Stimulated activated CD8-positive, alpha-beta memory T cell treated with anti-CD3 and anti-CD28 coated beads, Interleukin-12 subunit alpha, Interleukin-12 subunit beta, amount 100 ng/mL, for 1 hour (primary cell): ENCODE data around the gene SAMD10.
"Not testable (repeated sequence)": the region's sequence is repeated elsewhere in the genome, so short reads cannot be mapped to it uniquely, and the experiment has no call there.

Experiments
- DNase-seq: peaks from one replicate; pipeline ENCODE4 v3.0.0-alpha.2; 2020; ENCODE audit warnings: low read depth

The SAMD10 gene

DNA sequence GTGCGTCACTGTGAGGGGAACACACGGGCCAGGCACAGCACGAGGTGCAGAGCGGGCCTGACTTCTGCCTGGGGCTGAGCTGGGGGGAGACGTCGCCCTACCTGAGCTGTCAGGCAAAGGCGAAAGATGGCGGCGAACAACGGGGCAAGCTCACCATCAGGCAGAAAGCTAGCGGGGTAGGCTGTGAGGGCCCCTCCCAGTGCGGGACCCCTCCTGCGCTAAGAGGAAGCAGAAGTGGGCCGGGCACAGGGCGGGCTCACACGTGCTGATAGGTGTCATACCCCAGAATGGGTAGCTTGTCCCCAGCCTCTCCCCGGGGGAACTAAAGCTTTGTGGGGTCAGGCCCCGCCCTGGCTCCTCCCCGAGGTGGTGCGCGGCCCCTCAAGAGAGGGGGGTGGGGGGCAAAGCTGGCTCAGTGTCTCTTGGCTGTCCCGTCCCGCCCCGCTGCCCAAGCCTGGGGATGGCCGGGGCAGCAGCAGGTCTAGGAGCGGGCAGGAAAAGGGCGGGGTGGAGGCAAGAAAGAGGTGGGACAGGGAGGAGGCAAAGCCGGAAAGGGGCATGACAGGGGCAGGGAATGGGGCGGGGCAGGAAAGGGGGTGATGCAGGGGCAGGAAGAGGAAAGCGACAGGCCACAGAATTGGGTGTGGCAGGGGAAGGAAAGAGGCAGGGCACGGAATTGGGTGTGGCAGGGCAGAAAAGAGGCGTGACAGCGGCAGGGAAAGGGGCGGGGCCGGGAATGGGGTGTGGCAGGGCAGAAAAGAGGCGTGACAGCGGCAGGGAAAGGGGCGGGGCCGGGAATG is 38.0 kb downstream of the SAMD10 start:
- DNase-seq = peak; percentile 56

DNA sequence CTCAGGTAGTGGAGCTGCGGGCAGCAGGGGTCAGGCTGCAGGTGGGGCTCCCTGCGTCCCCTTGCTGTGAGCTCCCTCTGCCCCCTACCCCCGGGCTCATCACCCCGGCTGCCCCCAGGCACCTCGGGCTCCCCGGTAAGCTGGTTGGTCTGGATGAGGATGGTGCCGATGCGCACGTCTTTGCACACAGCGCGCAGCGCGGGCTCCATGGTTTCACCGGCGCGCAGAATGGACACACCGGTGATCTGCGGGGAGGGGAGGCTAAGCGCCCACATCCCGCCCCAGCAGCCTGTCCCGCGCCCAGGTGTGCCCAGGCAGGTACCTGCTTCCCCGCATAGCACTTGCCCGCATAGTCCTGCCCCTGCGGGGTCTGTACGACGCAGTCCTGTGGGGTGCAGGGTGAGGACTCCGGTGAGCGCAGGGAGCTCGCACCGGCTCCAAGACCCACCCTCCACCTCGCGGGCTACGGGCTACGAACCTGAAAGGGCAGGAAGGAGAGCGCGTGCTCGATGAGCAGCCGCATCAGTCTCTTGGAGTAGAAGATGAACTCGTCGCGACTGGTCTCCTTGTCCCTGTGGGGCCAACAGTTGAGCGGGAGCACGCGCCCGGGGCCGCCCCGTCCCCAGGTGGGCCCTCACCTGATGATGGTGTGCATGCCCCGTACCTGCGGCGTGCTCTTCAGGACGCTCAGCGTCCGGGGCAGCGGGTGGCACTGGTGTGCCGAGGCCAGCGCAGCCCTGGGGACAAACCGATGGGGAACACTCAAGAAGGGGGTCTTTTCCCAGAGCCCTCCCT is 38.8 kb downstream of the SAMD10 start:
- DNase-seq = no peak

DNA sequence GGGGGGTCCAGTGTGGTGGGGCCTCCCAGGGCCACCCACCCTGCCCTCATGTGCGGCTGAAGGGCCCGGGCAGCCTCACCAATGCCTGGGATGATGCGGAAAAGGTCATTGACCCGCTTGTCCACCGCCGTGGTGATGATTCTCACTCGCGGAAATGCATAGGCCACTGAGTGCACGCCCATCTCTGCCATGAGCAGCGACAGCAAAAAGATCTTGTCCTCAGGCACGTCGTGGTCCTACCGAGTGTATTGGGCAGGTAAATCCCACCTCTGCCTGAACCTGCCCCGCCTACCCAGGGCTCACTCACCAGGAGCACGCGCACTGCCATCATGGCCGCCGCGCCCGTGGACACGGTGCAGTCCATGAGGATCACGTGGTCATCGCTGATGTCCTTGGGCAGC is 39.4 kb downstream of the SAMD10 start:
- no peak for DNase-seq

DNA sequence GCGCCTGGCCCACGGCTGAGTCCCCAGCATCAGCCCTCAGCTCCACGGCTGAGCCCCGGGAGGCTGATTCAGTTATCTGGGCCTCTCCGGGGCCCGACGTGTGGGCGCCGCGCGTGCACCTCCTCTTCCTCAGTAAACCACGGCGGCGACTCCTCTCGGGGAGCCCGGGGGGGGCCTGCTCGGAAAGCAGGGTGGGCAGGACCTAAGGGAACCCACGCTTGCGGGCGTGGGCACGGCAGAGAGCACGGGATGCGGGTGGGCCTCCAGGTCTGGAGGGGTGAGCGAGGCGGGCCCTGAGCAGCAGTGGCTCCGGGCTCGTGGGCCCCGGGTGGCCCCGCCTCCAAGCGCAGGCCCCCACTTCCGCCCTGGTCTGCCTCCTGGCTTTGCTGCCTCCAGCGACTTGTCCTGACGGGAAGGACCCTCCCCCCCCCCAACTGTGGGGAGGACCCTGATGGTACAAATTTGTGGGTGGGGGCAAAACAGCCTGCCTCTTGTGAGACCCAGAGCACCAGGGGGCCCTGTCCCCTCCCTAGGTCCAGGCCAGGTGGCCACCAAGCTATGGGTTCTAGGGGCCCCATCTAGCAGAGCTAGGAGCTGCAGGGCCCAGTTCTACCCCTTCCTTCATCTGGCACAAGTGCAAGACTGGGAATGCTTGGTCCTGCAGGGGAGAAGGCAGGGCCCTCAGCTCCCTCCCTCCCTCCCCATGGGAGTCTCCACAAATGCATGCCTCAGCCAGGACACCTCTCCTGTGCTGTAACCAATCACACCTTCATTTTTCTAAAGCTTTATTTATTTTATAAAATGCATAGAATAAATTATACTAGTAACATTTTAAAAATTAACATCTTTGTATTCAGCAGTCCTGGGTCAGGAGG is 40.1 kb downstream of the SAMD10 start:
- DNase-seq = no peak

DNA sequence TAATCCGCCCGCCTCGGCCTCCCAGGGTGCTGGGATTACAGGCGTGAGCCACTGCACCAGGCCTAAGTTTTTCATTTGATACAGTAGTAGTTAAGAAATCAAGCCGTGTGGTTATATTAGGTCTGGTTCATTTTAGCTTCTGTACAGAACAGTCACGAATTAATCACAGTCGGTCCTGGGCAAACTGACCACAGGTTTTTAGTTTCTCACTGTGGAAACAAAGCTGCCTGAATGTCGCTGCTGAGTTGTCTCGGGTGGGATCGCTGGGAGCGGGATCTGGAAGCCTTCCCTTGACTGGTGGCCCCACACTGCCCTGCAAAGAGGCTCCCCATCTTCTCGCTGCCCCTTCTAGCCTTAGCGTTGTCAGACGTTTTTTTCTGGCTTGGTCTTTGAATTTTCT is 41.8 kb downstream of the SAMD10 start:
- no peak for DNase-seq

DNA sequence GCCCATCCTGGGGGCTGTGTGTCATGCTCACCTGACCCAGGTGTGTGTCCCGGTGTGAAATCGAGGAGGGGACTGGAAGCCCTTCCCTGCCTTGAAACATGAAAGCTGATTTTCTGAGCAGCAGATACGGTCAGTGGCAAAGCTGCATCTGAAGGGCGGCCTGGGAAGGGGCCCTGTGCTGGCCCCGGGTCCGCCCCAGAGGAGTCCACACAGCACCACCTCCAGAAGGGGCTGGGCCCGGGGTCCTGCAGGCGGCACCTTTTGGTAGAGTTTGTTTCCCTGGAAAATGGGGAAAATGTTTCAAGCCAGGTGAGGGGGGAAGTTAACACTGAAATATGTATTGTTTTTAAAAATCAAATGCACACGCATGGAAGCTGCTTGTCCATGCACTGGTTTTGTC is 44.0 kb downstream of the SAMD10 start:
- no peak for DNase-seq

DNA sequence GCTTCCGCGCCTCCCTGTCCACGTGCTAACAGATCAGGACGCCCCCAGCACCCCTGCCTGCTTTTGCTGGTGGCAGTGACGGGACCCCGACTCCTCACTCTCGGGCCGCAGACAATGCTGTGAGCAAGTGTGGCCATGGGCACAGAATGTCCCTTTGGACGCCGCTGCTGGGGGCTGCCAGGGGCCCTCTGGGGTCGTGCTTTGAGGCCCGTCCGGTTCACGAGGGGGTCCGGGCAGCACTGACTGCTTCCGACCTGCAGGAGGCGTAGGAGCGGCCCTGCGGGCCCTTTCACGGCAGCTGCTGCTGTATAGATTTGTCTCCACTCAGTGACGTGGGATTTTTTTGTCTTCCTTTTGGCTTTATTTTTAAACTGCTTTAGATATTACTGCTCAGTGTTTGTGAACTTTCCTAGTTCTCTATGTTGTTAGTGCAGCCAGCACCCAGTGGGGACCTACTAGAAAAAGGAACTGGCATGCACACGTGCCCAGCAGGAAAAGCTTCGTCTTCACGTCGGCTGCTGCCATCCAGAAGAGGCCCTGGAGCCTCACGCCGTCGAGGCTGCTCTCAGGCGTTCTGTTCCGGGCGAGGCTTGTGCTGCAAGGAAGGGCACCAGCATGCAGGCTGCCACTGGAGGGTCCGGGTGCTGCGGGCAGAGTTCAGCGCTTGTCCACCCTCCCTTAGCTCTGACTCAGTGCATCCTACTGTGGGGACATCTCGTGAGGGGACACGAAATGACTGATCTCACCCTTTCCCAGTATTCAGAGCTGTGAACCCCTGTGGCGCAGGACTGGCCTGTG is 45.0 kb downstream of the SAMD10 start:
- DNase-seq = no peak

DNA sequence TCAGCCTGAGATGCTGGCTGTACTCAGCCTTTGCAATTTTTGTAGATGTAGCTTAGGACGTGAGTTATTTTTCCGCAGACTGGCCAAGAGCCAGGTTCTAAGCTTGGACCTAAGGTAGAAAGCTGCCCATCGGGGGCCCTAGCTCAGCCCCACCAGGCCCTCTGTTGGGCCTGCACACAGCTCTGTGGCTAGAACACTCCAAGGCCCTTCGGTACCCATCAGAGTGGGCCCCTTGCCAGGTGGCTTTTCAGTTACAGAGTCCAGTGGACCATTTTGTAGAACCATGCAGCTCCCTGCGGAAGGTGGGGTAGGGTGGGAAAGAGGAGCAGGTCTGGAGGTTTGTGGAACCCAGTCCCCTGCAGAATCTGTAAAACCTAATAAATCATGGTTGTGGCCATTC is 45.8 kb downstream of the SAMD10 start:
- no peak for DNase-seq

DNA sequence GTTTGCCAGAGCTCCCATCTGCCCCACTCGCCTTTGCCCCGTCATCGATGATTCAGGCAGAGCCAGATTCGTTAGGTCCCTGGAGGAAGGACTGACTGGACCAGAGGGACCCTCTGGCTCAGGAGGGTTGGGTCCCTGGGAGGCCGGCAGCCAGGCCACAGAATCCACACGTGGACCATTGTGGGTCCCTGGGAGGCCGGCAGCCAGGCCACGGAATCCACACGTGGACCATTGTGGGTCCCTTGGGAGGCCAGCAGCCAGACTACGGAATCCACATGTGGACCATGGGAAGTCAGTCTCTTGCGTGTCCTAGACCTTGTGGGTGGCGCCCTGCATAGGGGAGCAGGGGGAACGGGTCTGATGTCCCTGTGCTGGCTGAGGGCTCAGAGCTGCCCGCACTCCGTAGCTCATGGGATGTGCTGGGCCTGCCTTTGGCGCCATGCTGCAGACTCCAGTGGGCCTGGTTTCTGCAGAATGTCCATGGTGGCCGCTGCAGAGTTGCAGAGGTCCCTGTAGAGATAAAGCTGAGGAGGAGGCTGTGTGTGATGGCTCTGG is 46.8 kb downstream of the SAMD10 start:
- DNase-seq = no peak

DNA sequence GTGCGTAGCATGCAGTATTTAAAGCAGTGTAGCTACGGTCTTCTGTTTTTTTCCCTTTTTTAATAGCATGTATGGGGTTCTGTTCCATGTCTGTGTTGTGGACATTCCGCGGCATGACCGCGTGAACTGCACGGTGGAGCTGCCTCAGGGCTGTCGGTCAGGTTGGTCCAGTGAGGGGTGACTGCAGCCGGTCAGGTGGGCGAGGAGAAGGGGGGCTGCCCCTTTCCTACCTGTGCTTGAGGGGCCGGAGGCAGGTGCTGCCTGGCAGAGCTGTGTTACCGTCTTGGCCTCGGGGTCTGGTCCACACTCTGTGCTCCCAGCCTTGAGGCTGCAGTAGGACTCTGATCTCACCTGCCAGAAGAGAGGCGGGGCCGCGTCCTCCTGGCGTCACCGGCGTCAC is 47.7 kb downstream of the SAMD10 start:
- DNase-seq = no peak

DNA sequence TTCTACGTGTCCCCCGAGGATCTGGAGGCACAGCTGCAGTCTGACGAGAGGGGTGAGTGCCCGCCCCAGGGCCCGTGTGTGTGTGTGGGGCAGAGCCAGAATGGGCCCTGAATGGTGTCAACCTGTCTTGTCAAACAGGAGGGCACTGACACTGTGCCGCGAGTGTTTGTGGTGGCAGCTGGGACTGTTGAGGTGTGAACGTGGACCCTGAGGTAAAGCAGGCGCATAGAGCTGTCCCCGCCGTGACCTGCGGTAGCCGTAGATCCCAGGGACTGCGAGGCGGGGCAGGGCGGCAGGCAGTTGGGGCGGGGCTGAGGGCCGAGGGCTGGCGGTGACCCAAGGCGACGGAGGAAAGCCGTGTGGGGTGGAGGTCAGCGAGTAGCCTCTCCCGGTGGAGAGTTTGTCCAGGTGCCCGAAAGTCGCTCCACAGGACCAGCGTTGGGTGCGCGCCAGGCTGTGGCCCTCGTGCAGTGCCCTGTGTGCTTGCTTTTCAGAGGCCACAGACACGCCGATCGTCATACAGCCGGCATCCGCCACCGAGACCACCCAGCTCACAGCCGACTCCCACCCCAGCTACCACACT is 48.4 kb downstream of the SAMD10 start:
- DNase-seq = no peak

DNA sequence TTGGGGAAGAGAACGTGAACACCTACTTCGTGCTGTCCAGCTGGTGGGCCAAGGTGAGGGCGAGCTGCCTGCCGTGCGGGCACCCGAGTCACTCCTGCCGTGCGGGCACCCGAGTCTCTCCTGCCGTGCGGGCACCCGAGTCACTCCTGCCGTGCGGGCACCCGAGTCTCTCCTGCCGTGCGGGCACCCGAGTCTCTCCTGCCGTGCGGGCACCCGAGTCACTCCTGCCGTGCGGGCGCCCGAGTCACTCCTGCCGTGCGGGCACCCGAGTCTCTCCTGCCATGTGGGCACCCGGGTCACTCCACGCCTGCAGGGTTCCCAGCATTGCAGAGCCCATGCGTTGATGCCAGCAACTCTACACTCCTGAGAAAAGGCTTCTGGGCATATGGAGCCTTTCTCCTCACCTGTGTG is 50.0 kb downstream of the SAMD10 start:
- DNase-seq = not testable (repeated sequence)

DNA sequence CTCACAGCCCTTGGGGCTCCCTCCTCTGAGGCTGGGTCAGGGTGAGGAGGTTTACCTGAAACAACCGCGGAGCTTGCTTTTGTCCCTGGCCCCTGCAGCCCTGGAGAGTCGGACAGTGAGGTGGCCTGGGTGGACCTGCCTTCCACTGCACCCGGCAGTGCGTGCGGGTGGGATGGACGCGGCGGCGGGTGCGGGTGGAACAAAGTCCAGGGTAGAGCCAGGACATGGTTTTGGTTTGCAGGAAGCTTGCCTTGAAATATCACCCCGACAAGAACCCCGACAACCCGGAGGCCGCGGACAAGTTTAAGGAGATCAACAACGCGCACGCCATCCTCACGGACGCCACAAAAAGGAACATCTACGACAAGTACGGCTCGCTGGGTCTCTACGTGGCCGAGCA is 50.4 kb downstream of the SAMD10 start:
- no peak for DNase-seq

DNA sequence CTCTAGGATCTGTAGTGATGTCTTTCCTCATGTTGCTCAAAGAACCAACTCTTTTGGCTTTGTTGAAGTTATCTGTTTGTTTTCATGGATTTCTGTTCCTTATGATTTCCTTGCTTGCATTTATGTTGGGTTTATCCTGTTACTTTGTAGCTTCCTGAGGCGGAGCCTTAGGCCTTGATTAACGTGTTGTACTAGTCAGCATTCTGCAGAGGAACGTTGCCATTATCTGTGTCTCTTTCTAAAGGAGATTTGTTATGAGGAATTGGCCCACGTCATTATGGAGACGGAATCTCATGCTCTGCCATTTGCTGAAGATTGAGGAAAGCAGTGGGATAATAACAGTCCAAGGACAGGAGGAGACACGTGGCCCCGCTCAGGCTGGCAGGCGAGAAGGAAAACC is 53.1 kb downstream of the SAMD10 start:
- no peak for DNase-seq

DNA sequence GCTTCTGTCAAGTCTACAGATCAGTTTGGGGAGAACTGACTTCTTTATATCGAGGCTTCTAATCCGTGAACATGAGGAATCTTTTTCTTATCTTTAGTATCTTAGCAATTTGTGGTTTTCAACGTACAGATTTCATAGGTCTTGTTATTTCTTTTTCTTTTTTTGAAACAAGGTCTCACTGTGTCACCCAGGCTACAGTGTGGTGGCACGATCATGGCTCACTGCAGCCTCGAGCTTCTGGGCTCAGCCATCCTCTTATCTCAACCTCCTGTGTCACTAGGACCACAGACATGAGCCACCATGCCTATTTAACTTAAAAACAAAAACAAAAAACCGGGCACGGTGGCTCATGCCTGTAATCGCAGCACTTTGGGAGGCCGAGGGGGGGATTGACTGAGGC is 55.2 kb downstream of the SAMD10 start:
- no peak for DNase-seq
